ENCODE results near the gene RBFOX2. TPM values are rescaled to one million over a fixed set of nuclear protein-coding genes. Genes with fewer than 3 reads are reported as not detected.

Gene RBFOX2
- total RNA-seq, 3 donors from 2014 or later, result 63.4 to 97.3 (median 85.5) TPM

DNA sequence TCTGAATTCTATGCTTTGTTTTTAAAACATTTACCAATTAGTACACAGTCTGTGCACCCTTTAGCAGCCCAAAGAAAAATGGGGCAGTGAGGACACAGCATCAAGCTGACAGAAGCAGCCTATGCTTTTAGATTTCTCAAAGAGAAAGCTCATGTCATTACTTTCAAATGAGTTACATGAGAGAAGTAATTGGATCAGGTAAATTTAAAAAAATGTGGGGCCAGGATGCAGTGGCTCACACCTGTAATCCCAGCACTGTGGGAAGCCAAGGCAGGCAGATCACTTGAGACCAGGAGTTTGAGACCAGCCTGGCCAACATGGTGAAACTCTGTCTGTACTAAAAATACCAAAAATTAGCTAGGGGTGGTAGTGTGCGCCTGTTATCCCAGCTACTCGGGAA, 253.3 kb downstream of the RBFOX2 start:
- no peak for DNase-seq (ENCODE audit: low spot score in 2 of 2)
- no peaks in the 10 kb centered on the region for H3K27me3 ChIP-seq
- H3K4me3 ChIP-seq, result no peak overlapping the region
- no peaks in the 10 kb centered on the region for H3K9me3 ChIP-seq
- no peaks in the 10 kb centered on the region for H3K36me3 ChIP-seq
- TF ChIP-seq CTCF (IDR thresholded peaks at IDR 0.05), result no peak
- TF ChIP-seq POLR2AphosphoS5 (IDR thresholded peaks at IDR 0.05), result no peak
- no peak for TF ChIP-seq POLR2A (IDR thresholded peaks at IDR 0.05)
- intact Hi-C loops (cut with DNase I; ENCODE audit: low total_unique reads), result no loop called here
- H3K27ac ChIP-seq, result no peak overlapping the region
- H3K4me1 ChIP-seq, result no peaks in the 10 kb centered on the region

GRCh38 chr22:35769974-35770373, 258.6 kb downstream of the RBFOX2 start:
- Histone ChIP-seq H3K9me3 (no peaks in the 10 kb centered on the region), H3K4me1 (no peaks in the 10 kb centered on the region), H3K27me3 (no peaks in the 10 kb centered on the region), H3K36me3 (no peaks in the 10 kb centered on the region), H3K4me3 (no peak overlapping the region), H3K27ac (no peak overlapping the region)
- TF ChIP-seq POLR2AphosphoS5 (IDR thresholded peaks at IDR 0.05), result no peak
- no peak for TF ChIP-seq CTCF (IDR thresholded peaks at IDR 0.05)
- TF ChIP-seq POLR2A (IDR thresholded peaks at IDR 0.05), result no peak
- intact Hi-C loops (cut with DNase I; ENCODE audit: low total_unique reads), result no loop called here
- no peak for DNase-seq (ENCODE audit: low spot score in 2 of 2)

- no peak for DNase-seq (ENCODE audit: low spot score in 2 of 2)
- H3K36me3 ChIP-seq, result no peaks in the 10 kb centered on the region
- H3K4me3 ChIP-seq, result no peak overlapping the region
- H3K9me3 ChIP-seq, result no peaks in the 10 kb centered on the region
- intact Hi-C loops (cut with DNase I; ENCODE audit: low total_unique reads), result no loop called here
- H3K27me3 ChIP-seq, result no peaks in the 10 kb centered on the region
- H3K27ac ChIP-seq, result peak overlapping the region in 1 of 2 donors; percentile 0
- no peaks in the 10 kb centered on the region for H3K4me1 ChIP-seq
- TF ChIP-seq POLR2AphosphoS5 (IDR thresholded peaks at IDR 0.05) (no peak), CTCF (IDR thresholded peaks at IDR 0.05) (no peak), POLR2A (IDR thresholded peaks at IDR 0.05) (no peak)
These were observed 261.7 kb downstream of the RBFOX2 start for GRCh38 chr22:35766654-35767580.

- no peaks in the 10 kb centered on the region for H3K9me3 ChIP-seq
- H3K36me3 ChIP-seq, result peaks cover 3% of the 10 kb centered on the region
- H3K4me1 ChIP-seq, result no peaks in the 10 kb centered on the region
- intact Hi-C loops (cut with DNase I; ENCODE audit: low total_unique reads), result no loop called here
- H3K27me3 ChIP-seq, result no peaks in the 10 kb centered on the region
- no peak for TF ChIP-seq POLR2AphosphoS5 (IDR thresholded peaks at IDR 0.05)
- no peak for TF ChIP-seq POLR2A (IDR thresholded peaks at IDR 0.05)
- no peak for TF ChIP-seq CTCF (IDR thresholded peaks at IDR 0.05)
- no peak for DNase-seq (ENCODE audit: low spot score in 2 of 2)
- H3K27ac ChIP-seq, result no peak overlapping the region
- no peak overlapping the region for H3K4me3 ChIP-seq
These were observed 267.6 kb downstream of the RBFOX2 start for GRCh38 chr22:35761037-35761436.

DNA sequence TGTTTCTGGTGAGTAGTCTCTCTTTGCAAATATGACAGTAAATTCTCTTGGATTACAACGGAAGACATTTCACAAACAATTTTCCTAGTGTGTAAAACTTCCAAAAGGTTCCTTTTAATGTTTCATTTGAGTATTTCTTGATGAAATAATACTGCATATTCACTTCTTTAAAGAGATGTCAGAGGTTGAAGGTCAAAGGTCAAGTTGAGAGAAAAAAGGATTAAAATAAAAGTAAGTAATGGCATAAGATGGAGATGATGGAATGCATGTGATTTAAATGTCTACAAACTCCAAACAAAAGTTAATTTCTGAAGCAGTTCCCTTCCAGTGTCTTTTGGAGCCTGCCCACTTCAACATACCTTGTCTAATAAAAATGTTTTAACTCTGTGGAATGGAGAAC, 270.2 kb downstream of the RBFOX2 start:
- Histone ChIP-seq H3K9me3 (no peaks in the 10 kb centered on the region), H3K4me1 (no peaks in the 10 kb centered on the region), H3K27me3 (no peaks in the 10 kb centered on the region), H3K36me3 (peaks cover 3% of the 10 kb centered on the region), H3K4me3 (no peak overlapping the region), H3K27ac (no peak overlapping the region)
- TF ChIP-seq POLR2AphosphoS5 (IDR thresholded peaks at IDR 0.05), result no peak
- TF ChIP-seq POLR2A (IDR thresholded peaks at IDR 0.05), result no peak
- TF ChIP-seq CTCF (IDR thresholded peaks at IDR 0.05), result no peak
- intact Hi-C loops (cut with DNase I; ENCODE audit: low total_unique reads), result no loop called here
- no peak for DNase-seq (ENCODE audit: low spot score in 2 of 2)

All from breast epithelium (tissue), 4 donors.